Activated CD8-positive, alpha-beta T cell treated with anti-CD3 and anti-CD28 coated beads for 36 hours (primary cell): ENCODE data around the gene GNB4. TPM values are rescaled to one million over a fixed set of nuclear protein-coding genes. Genes with fewer than 3 reads are reported as not detected.

Experiments used
- ATAC-seq: fragments of 200-7000 bp; cut with Tn5 transposase; one replicate; pipeline ENCODE4 v1.10.0; 2021; ENCODE audit warnings: mild to moderate bottlenecking, moderate library complexity
- CTCF ChIA-PET: fragments of 350-600 bp; sonication (Branson Sonifier 250); formaldehyde crosslinking; loops from one replicate; lab custom pipeline; 2021; ENCODE audit warnings: antibody characterized with exemption; lab: Charles Lee
- POLR2A ChIA-PET: fragments of 350-600 bp; sonication (Branson Sonifier 250); formaldehyde crosslinking; loops from one replicate; lab custom pipeline; 2021; ENCODE audit warnings: antibody characterized with exemption; lab: Charles Lee
- DNase-seq: peaks from one replicate; pipeline ENCODE4 v3.0.0-alpha.2; 2020
- H3K27ac Mint-ChIP-seq: one replicate; pipeline ENCODE4 v1.8.0; 2021; ENCODE audit warnings: mild to moderate bottlenecking, mixed read lengths
- H3K27me3 Mint-ChIP-seq: one replicate; pipeline ENCODE4 v1.8.0; 2021; ENCODE audit warnings: mixed read lengths
- H3K36me3 Mint-ChIP-seq: one replicate; pipeline ENCODE4 v1.8.0; 2021; ENCODE audit warnings: low read depth, mixed read lengths
- H3K4me1 Mint-ChIP-seq: one replicate; pipeline ENCODE4 v1.8.0; 2021; ENCODE audit warnings: low read depth, mixed read lengths
- H3K4me3 Mint-ChIP-seq: one replicate; pipeline ENCODE4 v1.8.0; 2021; ENCODE audit warnings: mild to moderate bottlenecking, moderate library complexity, mixed read lengths
- H3K9me3 Mint-ChIP-seq: one replicate; pipeline ENCODE4 v1.8.0; 2021; ENCODE audit warnings: mixed read lengths
- CTCF ChIP-seq: fragments of 200-600 bp; IDR thresholded peaks from one replicate; pipeline ENCODE4 v1.8.0; 2022; ENCODE audit warnings: antibody characterized with exemption, mild to moderate bottlenecking
- intact Hi-C: fragments of 100-400 bp; cut with micrococcal nuclease; formaldehyde crosslinking; loops from one replicate; pipeline ENCODE4 v1.10.0; 2022
- total RNA-seq, 2 experiments: library from RNA; stranded (reverse); gene quantifications; one replicate each; pipeline ENCODE4 v1.2.3, GENCODE V29; 2021

The GNB4 gene
- total RNA-seq, 2 experiments from 2014 or later = 1.1 to 1.3 TPM

GRCh38 chr3:179398574-179399231 is 52.6 kb downstream of the GNB4 start:
- Mint-ChIP-seq H3K4me1 (no peaks in the 10 kb centered on the region), H3K27ac (no peak overlapping the region), H3K36me3 (peaks cover 8% of the 10 kb centered on the region), H3K27me3 (no peaks in the 10 kb centered on the region), H3K4me3 (no peak overlapping the region), H3K9me3 (no peaks in the 10 kb centered on the region)
- no peak for ATAC-seq
- POLR2A ChIA-PET = no interaction called here
- DNase-seq = no peak
- CTCF ChIA-PET = no interaction called here
- intact Hi-C loops = no loop called here
- TF ChIP-seq CTCF = no peak

- Mint-ChIP-seq H3K4me3 (no peak overlapping the region), H3K4me1 (peaks cover 2% of the 10 kb centered on the region), H3K36me3 (peaks cover 29% of the 10 kb centered on the region), H3K27ac (no peak overlapping the region), H3K27me3 (no peaks in the 10 kb centered on the region), H3K9me3 (no peaks in the 10 kb centered on the region)
- no peak for ATAC-seq
- intact Hi-C loops = no loop called here
- TF ChIP-seq CTCF = no peak
- no peak for DNase-seq
- POLR2A ChIA-PET = no interaction called here
- CTCF ChIA-PET = interaction anchor here (1.3 kb wide), 1 partner anchor 30 kb away, joined by 4 read pairs; no protein-coding TSS in a partner anchor
Observed at GRCh38 chr3:179391906-179392305, 59.4 kb downstream of the GNB4 start.

GRCh38 chr3:179376474-179376873 is 74.8 kb downstream of the GNB4 start:
- ATAC-seq (no peak), DNase-seq (no peak)
- H3K27ac Mint-ChIP-seq = no peak overlapping the region
- H3K27me3 Mint-ChIP-seq = no peaks in the 10 kb centered on the region
- no peak for TF ChIP-seq CTCF
- H3K4me1 Mint-ChIP-seq = no peaks in the 10 kb centered on the region
- POLR2A ChIA-PET = interaction anchor here (0.8 kb wide), 1 partner anchor 52 kb away, joined by 3 read pairs; no protein-coding TSS in a partner anchor
- peaks cover 28% of the 10 kb centered on the region for H3K36me3 Mint-ChIP-seq
- H3K4me3 Mint-ChIP-seq = no peak overlapping the region
- H3K9me3 Mint-ChIP-seq = no peaks in the 10 kb centered on the region
- intact Hi-C loops = no loop called here
- CTCF ChIA-PET = no interaction called here

- no peak for DNase-seq
- intact Hi-C loops = no loop called here
- Mint-ChIP-seq H3K9me3 (no peaks in the 10 kb centered on the region), H3K36me3 (peaks cover 26% of the 10 kb centered on the region), H3K27ac (no peak overlapping the region), H3K27me3 (no peaks in the 10 kb centered on the region), H3K4me3 (no peak overlapping the region), H3K4me1 (no peaks in the 10 kb centered on the region)
- POLR2A ChIA-PET = no interaction called here
- no peak for TF ChIP-seq CTCF
- CTCF ChIA-PET = no interaction called here
- ATAC-seq = no peak
Observed at GRCh38 chr3:179375091-179375999, 75.9 kb downstream of the GNB4 start.

- Mint-ChIP-seq H3K27me3 (no peaks in the 10 kb centered on the region), H3K36me3 (peaks cover 19% of the 10 kb centered on the region), H3K4me3 (no peak overlapping the region), H3K9me3 (no peaks in the 10 kb centered on the region), H3K4me1 (no peaks in the 10 kb centered on the region), H3K27ac (no peak overlapping the region)
- POLR2A ChIA-PET = no interaction called here
- DNase-seq (no peak), ATAC-seq (no peak)
- intact Hi-C loops = no loop called here
- TF ChIP-seq CTCF = no peak
- CTCF ChIA-PET = no interaction called here
Observed at GRCh38 chr3:179373938-179374337, 77.3 kb downstream of the GNB4 start.
